ENCODE results near the gene TEDDM1. TPM values are rescaled to one million over a fixed set of nuclear protein-coding genes. Genes with fewer than 3 reads are reported as not detected.

Gene TEDDM1
- total RNA-seq, 4 donors from 2014 or later: not detected

GRCh38 chr1:182374101-182374834 lies 26.2 kb downstream of the TEDDM1 start:
- Histone ChIP-seq H3K27me3 (no peaks in the 10 kb centered on the region), H3K36me3 (no peaks in the 10 kb centered on the region), H3K4me1 (no peaks in the 10 kb centered on the region), H3K4me3 (no peak overlapping the region), H3K9me3 (no peaks in the 10 kb centered on the region), H3K27ac (no peak overlapping the region)
- TF ChIP-seq POLR2A (IDR thresholded peaks at IDR 0.05) (no peak), CTCF (IDR thresholded peaks at IDR 0.05) (no peak)
- no peak for DNase-seq

GRCh38 chr1:182370532-182370931 lies 29.9 kb downstream of the TEDDM1 start:
- no peak for DNase-seq
- H3K36me3 ChIP-seq: no peaks in the 10 kb centered on the region

GRCh38 chr1:182368903-182369302 lies 31.6 kb downstream of the TEDDM1 start:
- Histone ChIP-seq H3K9me3 (no peaks in the 10 kb centered on the region), H3K4me3 (no peak overlapping the region), H3K27ac (no peak overlapping the region), H3K4me1 (no peaks in the 10 kb centered on the region), H3K27me3 (no peaks in the 10 kb centered on the region), H3K36me3 (no peaks in the 10 kb centered on the region)
- TF ChIP-seq CTCF (IDR thresholded peaks at IDR 0.05): no peak
- TF ChIP-seq POLR2A (IDR thresholded peaks at IDR 0.05): no peak
- DNase-seq: no peak

More at GRCh38 chr1:182370532-182370931, 29.9 kb downstream of the TEDDM1 start:
- H3K4me3 ChIP-seq: no peak overlapping the region
- H3K9me3 ChIP-seq: no peaks in the 10 kb centered on the region
- no peak overlapping the region for H3K27ac ChIP-seq
- H3K27me3 ChIP-seq: no peaks in the 10 kb centered on the region
- TF ChIP-seq POLR2A (IDR thresholded peaks at IDR 0.05) (no peak), CTCF (IDR thresholded peaks at IDR 0.05) (no peak)
- H3K4me1 ChIP-seq: no peaks in the 10 kb centered on the region

- Histone ChIP-seq H3K27me3 (no peaks in the 10 kb centered on the region), H3K36me3 (no peaks in the 10 kb centered on the region), H3K4me1 (no peaks in the 10 kb centered on the region), H3K27ac (no peak overlapping the region), H3K4me3 (no peak overlapping the region), H3K9me3 (no peaks in the 10 kb centered on the region)
- no peak for TF ChIP-seq POLR2A (IDR thresholded peaks at IDR 0.05)
- no peak for TF ChIP-seq CTCF (IDR thresholded peaks at IDR 0.05)
- no peak for DNase-seq
Measured at GRCh38 chr1:182368358-182368757, 32.1 kb downstream of the TEDDM1 start.

GRCh38 chr1:182367926-182368325 lies 32.5 kb downstream of the TEDDM1 start:
- Histone ChIP-seq H3K36me3 (no peaks in the 10 kb centered on the region), H3K27ac (no peak overlapping the region), H3K4me1 (no peaks in the 10 kb centered on the region), H3K4me3 (no peak overlapping the region), H3K9me3 (no peaks in the 10 kb centered on the region), H3K27me3 (no peaks in the 10 kb centered on the region)
- no peak for DNase-seq
- TF ChIP-seq CTCF (IDR thresholded peaks at IDR 0.05): no peak
- TF ChIP-seq POLR2A (IDR thresholded peaks at IDR 0.05): no peak

Measured in Peyer's patch (tissue), 4 donors.